ENCODE data around the gene APOF. TPM values are rescaled to one million over a fixed set of nuclear protein-coding genes. Genes with fewer than 3 reads are reported as not detected.
A peak's percentile ranks its signal among the peaks of the same experiment; 100 is the strongest.

The APOF gene
- total and polyA plus RNA-seq, 2 of the 13 experiments (the other 11 are each of a cell fraction or from before 2014, with no cell fraction given): 3.3 to 23.9 TPM

- TF ChIP-seq HINFP (CRISPR knock-in tag; IDR thresholded peaks at IDR 0.05; ENCODE audit: low read depth) (0 out of 2 replicates have a peak, but pooled peaks have one; percentile 21), ZFP62 (CRISPR knock-in tag; IDR thresholded peaks at IDR 0.05) (no peak)
These were observed 28.8 kb downstream of the APOF start, which contains the start of gene PAN2 (continued) for GRCh38 chr12:56333679-56334489.

DNA sequence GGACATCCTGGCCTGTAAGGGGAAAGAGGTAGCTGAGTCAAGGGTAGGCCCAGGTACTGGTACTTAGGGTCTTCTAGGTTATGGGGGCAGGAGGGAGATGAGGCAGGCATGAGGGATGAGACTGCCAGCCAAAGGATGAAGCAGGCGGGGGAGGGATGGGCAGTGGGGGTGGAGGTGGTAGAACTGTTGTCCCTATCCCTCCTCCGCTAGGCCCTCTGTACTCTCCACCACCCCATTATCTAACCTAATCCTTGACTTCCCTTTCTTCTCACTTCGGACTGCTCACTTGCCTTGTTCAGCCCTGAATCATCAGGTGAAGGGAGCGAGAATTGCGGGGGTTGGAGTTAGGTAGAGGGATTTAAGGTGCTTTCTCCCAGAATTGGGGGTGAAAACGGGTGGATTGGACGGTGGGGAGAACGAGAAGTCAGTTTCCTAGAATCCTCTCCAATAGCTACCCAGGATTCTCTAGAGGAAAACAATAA lies 29.4 kb downstream of the APOF start:
- H3K9me3 ChIP-seq (ENCODE audit: low read length): no peaks in the 10 kb centered on the region
- H3K4me2 ChIP-seq (ENCODE audit: low read depth, low read length): peak overlapping the region; percentile 88
- POLR2A ChIA-PET: interaction anchor here (0.7 to 4.7 kb wide), 22 partner anchors 9 to 779 kb away, joined by 3 to 81 read pairs (median 4); partner anchors contain the start of genes APOF, CNPY2, COQ10A and ESYT1
- in situ Hi-C loops (cut with HindIII; ENCODE audit: extremely low pct_ligation_motif_present, low pct_unique_long_range_greater_than_20kb): no loop called here
- WGBS (ENCODE audit: low lambda C conversion rate): 19% methylated on average over 8 of the region's 8 CpGs
- CTCF ChIA-PET (ENCODE audit: low intra/inter-chr PET ratio, low total read pairs): interaction anchor here (2.0 kb wide), 1 partner anchor 130 kb away, joined by 5 read pairs; no protein-coding TSS in a partner anchor
- BruUV-seq (replicated peaks): TSS peak; percentile 88
- H4K20me1 ChIP-seq (ENCODE audit: insufficient read depth, low read length): no peaks in the 10 kb centered on the region
- peak overlapping the region; percentile 49 for H2AFZ ChIP-seq (ENCODE audit: low read length)
- H3K9ac ChIP-seq (ENCODE audit: insufficient read depth, low read depth, low read length): peak overlapping the region; percentile 83
- ATAC-seq (peak; percentile 19), DNase-seq (ENCODE audit: low spot score) (no peak), FAIRE-seq (peak; percentile 37)
- no peaks in the 10 kb centered on the region; a peak in 1 of 5 replicates for H3K27me3 ChIP-seq (ENCODE audit: control insufficient read depth in 1 of 2, insufficient read depth in 2 of 2, low read length in 2 of 2)
- intact Hi-C loops (cut with micrococcal nuclease; ENCODE audit: unreplicated experiment): no loop called here
- peak overlapping the region; percentile 49 to 74 (median 71) for H3K4me3 ChIP-seq (replicated peaks in 1 of 3; ENCODE audit: insufficient read depth in 1 of 3, low read depth in 2 of 3, low read length in 3 of 3)
- peaks cover 42% of the 10 kb centered on the region for H3K4me1 ChIP-seq (ENCODE audit: insufficient read depth, low read length)
- H3K79me2 ChIP-seq (ENCODE audit: insufficient read depth, low read length): no peaks in the 10 kb centered on the region
- H3K27ac ChIP-seq (ENCODE audit: extremely low read length, insufficient read depth, low read length): peak overlapping the region; percentile 88
- H3K36me3 ChIP-seq (replicated peaks in 1 of 2; ENCODE audit: control insufficient read depth in 1 of 2, insufficient read depth in 2 of 2, low read length in 2 of 2): 0 out of 5 replicates have a peak, but pooled peaks cover 0 to 3% of the 10 kb centered on the region in 2 experiments
- TF ChIP-seq GLI4 (CRISPR knock-in tag; IDR thresholded peaks at IDR 0.05; ENCODE audit: borderline replicate concordance) (0 out of 2 replicates have a peak, but pooled peaks have one; percentile 18), HCFC1 (IDR thresholded peaks at IDR 0.05; ENCODE audit: low read depth, low read length) (no peak), ZNF564 (CRISPR knock-in tag; IDR thresholded peaks at IDR 0.05) (no peak), SUZ12 (IDR thresholded peaks at IDR 0.05; ENCODE audit: low read depth, low read length) (0 out of 2 replicates have a peak, but pooled peaks have one; percentile 12), NFE2 (CRISPR knock-in tag; IDR thresholded peaks at IDR 0.05) (no peak), ZNF33A (CRISPR knock-in tag; IDR thresholded peaks at IDR 0.05; ENCODE audit: borderline replicate concordance) (no peak), ZNF570 (CRISPR knock-in tag; IDR thresholded peaks at IDR 0.05; ENCODE audit: borderline replicate concordance) (0 out of 2 replicates have a peak, but pooled peaks have one; percentile 4), RXRA (CRISPR knock-in tag; IDR thresholded peaks at IDR 0.05) (no peak), ZNF251 (CRISPR knock-in tag; IDR thresholded peaks at IDR 0.05) (no peak), POLR2AphosphoS5 (IDR thresholded peaks at IDR 0.05; ENCODE audit: low read depth, low read length) (peak; percentile 10), GTF2F1 (IDR thresholded peaks at IDR 0.05; ENCODE audit: low read length) (no peak)
- TF ChIP-seq, protein P1, sequence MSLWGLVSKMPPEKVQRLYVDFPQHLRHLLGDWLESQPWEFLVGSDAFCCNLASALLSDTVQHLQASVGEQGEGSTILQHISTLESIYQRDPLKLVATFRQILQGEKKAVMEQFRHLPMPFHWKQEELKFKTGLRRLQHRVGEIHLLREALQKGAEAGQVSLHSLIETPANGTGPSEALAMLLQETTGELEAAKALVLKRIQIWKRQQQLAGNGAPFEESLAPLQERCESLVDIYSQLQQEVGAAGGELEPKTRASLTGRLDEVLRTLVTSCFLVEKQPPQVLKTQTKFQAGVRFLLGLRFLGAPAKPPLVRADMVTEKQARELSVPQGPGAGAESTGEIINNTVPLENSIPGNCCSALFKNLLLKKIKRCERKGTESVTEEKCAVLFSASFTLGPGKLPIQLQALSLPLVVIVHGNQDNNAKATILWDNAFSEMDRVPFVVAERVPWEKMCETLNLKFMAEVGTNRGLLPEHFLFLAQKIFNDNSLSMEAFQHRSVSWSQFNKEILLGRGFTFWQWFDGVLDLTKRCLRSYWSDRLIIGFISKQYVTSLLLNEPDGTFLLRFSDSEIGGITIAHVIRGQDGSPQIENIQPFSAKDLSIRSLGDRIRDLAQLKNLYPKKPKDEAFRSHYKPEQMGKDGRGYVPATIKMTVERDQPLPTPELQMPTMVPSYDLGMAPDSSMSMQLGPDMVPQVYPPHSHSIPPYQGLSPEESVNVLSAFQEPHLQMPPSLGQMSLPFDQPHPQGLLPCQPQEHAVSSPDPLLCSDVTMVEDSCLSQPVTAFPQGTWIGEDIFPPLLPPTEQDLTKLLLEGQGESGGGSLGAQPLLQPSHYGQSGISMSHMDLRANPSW (CRISPR knock-in tag; IDR thresholded peaks at IDR 0.05; ENCODE audit: borderline replicate concordance): no peak
